Activated T-cell treated with anti-CD3 and anti-CD28 coated beads, Interleukin-2, amount 50 U/mL, for 1 hour (primary cell): Measurements from ENCODE around the gene TET1.
"Not testable (repeated sequence)": the region's sequence is repeated elsewhere in the genome, so short reads cannot be mapped to it uniquely, and the experiment has no call there.

Source experiments
- DNase-seq: peaks from one replicate; pipeline ENCODE4 v3.0.0-alpha.2; 2020

TET1 gene

GRCh38 chr10:68560186-68560942 lies at the start of gene TET1:
TET1 (plus strand) TSS chr10:68560337; CDS start chr10:68572339, 12,002 bp downstream.
- peak; percentile 25 for DNase-seq

- DNase-seq: not testable (repeated sequence)
These were observed 43.9 kb upstream of the TET1 start for GRCh38 chr10:68516216-68516615.

- DNase-seq: no peak
These were observed 43.4 kb upstream of the TET1 start for GRCh38 chr10:68516766-68517165.

GRCh38 chr10:68517188-68517587 lies 42.9 kb upstream of the TET1 start:
- DNase-seq: no peak

- not testable (repeated sequence) for DNase-seq
These were observed 41.5 kb upstream of the TET1 start for GRCh38 chr10:68518609-68519008.

GRCh38 chr10:68525490-68526038 lies 34.6 kb upstream of the TET1 start:
- not testable (repeated sequence) for DNase-seq

- no peak for DNase-seq
These were observed 33.4 kb upstream of the TET1 start for GRCh38 chr10:68526634-68527307.

- DNase-seq: no peak
These were observed 23.2 kb upstream of the TET1 start for GRCh38 chr10:68536973-68537372.

GRCh38 chr10:68537796-68538195 lies 22.3 kb upstream of the TET1 start:
- DNase-seq: no peak

- no peak for DNase-seq
These were observed 16.9 kb upstream of the TET1 start for GRCh38 chr10:68543004-68543918.

GRCh38 chr10:68550747-68551411 lies 9.3 kb upstream of the TET1 start:
- DNase-seq: no peak

GRCh38 chr10:68553138-68553537 lies 7.0 kb upstream of the TET1 start:
- DNase-seq: no peak

- no peak for DNase-seq
These were observed 6.5 kb upstream of the TET1 start for GRCh38 chr10:68553599-68553998.

- no peak for DNase-seq
These were observed 1.7 kb upstream of the TET1 start for GRCh38 chr10:68558478-68558877.

- DNase-seq: no peak
These were observed 886 bp upstream of the TET1 start for GRCh38 chr10:68559251-68559650.

GRCh38 chr10:68559841-68560185 lies 324 bp upstream of the TET1 start:
- DNase-seq: no peak

- DNase-seq: peak; percentile 23
These were observed 1.1 kb downstream of the TET1 start for GRCh38 chr10:68560943-68561864.

- DNase-seq: peak; percentile 18
These were observed 1.9 kb downstream of the TET1 start for GRCh38 chr10:68561865-68562649.

- DNase-seq: no peak
These were observed 2.8 kb downstream of the TET1 start for GRCh38 chr10:68562661-68563570.
